HG03520 (cell line): ENCODE measurements around the gene UHMK1.

ENCODE experiments used
- ATAC-seq: cut with Tn5 transposase; IDR thresholded peaks from one replicate; pipeline ENCODE4 v1.9.1; 2021; ENCODE audit warnings: mild to moderate bottlenecking, moderate library complexity; ENCODE audit not compliant: unreplicated experiment

Gene UHMK1

GRCh38 chr1:162527314-162527713, 29.7 kb downstream of the UHMK1 start:
- ATAC-seq, result no peak

- peak; percentile 92 for ATAC-seq
These were observed 32.8 kb downstream of the UHMK1 start for GRCh38 chr1:162530307-162530987.

DNA sequence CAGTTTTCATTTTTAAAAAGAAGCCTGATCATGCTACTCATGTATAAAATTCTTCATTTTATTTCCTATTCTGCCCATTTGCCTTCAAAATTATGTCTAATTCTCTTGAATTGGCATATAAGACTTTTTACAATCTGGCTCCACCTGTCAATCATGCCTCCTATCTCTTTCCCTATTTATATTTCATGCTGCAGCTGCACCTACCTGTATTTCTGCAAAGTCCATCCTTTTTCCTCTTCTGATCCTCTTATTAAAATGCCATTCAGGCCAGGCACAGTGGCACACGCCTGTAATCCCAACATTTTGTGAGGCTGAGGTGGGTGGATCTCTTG, 33.3 kb downstream of the UHMK1 start:
- ATAC-seq, result no peak

- ATAC-seq, result no peak
These were observed 37.9 kb downstream of the UHMK1 start for GRCh38 chr1:162535501-162535900.

DNA sequence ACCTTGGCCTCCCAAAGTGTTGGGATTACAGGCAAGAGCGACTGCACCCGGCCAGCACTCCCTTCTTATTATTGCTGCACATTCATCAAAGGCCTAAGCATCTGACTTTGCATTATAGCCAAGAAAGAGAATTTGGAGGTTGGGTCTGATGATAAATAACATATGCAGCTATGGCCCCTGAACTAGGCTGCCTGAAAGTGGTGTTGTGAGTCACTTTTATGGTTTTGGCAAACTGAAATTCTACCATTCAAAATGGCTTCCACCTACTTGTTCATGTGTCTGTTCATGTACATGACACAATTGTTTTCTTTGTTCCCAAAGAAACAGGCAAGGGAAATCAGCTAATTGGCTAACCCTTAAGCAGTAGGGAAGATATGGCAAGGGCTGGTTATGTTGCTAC, 38.9 kb downstream of the UHMK1 start:
- ATAC-seq, result no peak

GRCh38 chr1:162537216-162537615, 39.6 kb downstream of the UHMK1 start:
- no peak for ATAC-seq

DNA sequence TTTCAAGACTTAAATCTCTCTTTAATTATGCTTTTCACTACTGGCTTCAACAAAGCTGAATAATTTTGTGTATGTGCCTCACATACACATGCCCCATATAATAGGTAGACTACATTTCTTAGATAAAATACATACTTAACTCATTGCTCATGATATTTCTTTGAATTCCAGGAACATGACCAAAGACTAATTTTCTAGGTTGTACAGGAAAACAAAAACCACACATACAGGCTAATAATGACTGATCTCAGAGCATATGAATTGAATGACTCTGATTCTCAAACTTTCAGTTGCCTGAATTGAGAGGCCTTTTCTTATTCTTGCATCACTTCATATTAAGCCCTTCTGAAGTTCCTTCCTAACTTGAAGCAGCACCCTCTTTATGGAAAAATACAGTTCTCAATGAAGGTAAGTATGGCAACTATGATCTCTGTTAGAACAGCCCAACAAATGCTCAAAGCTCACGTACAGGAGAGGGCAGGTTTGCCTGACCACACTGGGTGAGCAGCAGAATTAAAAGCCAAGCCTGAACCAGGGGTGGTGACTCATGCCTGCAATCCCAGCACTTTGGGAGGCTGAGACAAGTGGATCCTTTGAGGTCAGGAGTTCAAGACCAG, 41.3 kb downstream of the UHMK1 start:
- ATAC-seq, result no peak

DNA sequence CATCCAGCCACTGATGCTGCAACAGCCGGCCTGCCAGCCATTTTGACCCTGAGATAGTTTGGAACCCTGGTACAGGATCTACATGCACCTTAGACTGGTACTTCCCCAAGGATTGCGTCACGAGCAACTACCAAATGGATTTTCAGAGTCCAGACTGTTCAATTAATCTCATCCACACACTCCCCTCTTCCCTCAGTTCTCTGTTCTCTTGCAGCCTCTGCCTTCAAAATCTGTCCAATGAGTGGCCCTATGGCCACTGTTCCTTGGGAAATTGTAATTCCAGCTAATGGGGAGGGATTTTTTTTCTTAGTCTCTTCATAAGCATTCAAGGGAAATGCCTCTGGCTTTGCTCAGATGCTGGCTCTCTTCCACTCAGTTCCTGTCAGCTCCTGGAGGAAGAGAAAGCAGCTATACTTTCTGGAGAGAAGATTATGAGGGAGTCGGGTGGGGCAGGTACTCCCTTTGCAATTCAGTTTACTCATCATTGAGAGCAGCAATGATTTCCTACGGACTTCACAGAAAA, 44.1 kb downstream of the UHMK1 start:
- no peak for ATAC-seq

GRCh38 chr1:162543228-162543627, 45.6 kb downstream of the UHMK1 start:
- no peak for ATAC-seq

- no peak for ATAC-seq
These were observed 50.6 kb downstream of the UHMK1 start for GRCh38 chr1:162548170-162548569.

- no peak for ATAC-seq
These were observed 51.4 kb downstream of the UHMK1 start for GRCh38 chr1:162549001-162549400.

GRCh38 chr1:162550925-162551324, 53.3 kb downstream of the UHMK1 start:
- ATAC-seq, result no peak

- no peak for ATAC-seq
These were observed 54.5 kb downstream of the UHMK1 start for GRCh38 chr1:162551969-162552683.

DNA sequence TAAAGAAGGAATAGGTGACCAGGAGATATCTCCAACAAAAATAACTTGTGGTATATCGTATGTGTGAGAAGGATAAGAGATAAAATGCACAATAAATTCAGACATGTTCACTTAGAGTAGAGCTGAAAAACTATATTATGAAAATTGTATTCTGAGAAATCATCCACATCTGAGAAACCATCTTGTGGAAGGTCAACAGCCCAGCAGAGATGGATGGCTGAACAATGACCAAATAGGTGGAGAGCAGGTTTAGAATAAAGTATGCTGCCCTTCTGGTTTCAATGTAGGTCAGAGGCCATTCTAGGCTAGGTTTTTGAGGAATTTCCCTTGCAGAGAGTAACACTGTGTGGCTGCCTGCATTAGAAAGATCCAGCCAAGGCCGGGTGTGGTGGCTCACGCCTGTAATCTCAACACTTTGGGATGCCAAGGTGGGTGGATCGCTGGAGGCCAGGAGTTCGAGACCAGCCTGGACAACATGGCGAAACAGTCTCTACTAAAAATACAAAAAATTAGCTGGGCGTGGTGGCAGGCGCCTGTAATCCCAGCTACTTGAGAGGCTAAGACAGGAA, 55.1 kb downstream of the UHMK1 start:
- no peak for ATAC-seq

GRCh38 chr1:162554258-162554657, 56.6 kb downstream of the UHMK1 start:
- ATAC-seq, result no peak

- no peak for ATAC-seq
These were observed 59.9 kb downstream of the UHMK1 start for GRCh38 chr1:162557536-162557935.

- ATAC-seq, result no peak
These were observed 62.9 kb downstream of the UHMK1 start for GRCh38 chr1:162560303-162561036.

DNA sequence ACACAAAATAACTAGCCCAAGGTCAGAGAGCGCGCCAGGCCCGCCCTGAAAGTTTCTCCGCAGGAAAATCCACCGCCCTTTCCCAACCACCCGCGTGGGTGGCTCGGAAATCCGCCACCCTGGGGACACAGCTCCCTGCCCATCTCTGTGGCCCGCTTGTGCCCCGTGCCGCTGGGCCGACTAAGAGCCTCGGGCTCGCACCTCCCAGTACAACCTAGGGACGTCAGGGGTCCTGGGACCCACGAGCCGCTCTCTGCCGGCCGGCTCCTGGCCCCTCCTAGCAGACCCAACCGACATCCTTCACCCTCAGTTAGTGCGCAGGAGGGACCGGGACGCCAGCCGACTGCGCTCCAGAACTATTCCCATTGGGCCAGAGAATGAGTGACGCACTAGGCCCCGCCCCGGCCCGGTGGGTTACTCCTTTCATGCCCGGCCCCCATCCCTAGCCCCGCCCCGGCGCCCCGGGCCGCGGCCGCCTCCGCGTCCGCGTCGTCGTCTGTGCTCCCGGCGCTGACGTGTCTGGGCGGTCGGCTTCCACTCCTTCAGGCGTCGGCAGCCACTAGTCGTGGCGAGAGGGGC, 63.5 kb downstream of the UHMK1 start:
- ATAC-seq, result peak; percentile 92

DNA sequence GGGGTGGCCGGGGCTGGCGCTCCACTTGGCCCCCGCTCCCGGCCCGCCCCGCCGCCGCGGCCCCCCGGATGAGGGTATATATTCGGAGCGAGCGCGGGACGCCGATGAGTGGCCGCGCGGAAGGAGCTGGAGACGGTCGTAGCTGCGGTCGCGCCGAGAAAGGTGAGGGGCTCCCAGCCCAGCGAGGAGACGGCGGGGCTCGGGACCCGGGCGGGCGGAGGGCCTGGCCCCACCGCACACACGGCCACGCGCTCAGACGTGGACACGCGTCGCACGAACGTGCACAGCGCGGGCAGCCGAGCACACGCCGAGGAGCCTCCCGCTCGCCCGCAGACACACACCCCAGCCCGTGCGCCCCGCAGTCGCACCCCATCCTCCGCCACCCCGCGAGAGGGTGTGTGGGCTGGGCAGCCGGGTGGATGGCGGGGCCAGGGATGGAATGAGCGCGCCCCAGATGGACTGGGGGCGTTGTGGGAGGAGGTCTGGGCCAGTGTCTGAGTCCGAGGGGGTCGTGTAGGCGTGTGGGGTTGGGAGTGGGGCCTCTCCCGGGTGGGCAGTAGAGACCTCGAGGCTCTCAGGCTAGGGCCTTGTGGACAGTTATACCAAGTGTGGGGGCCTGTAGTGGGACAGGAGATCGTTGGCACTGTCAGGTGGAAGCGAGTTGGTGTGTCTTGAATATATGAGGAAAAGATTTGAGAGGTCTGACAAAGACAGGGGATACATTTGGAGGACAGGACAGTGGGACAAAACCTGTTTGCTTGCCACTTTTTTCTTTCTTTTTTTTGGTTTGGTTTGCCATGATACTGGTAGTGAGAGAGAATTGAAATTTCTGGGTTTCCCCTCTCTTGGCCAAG, 64.2 kb downstream of the UHMK1 start, which contains the start of gene UAP1:
Gene UAP1 (plus strand): TSS at position 107 of the 854 bp plus-strand sequence. CDS start 4,347 bp downstream, outside the sequence.
- peak; percentile 32 for ATAC-seq

- ATAC-seq, result no peak
These were observed 64.8 kb downstream of the UHMK1 start for GRCh38 chr1:162562470-162562828.
